HG03060 (cell line): Measurements from ENCODE around the gene SHISA4.
"Not testable (repeated sequence)": the region's sequence is repeated elsewhere in the genome, so short reads cannot be mapped to it uniquely, and the experiment has no call there.

ENCODE experiments used
- ATAC-seq: cut with Tn5 transposase; IDR thresholded peaks from one replicate; pipeline ENCODE4 v1.9.1; 2021; ENCODE audit warnings: low read depth, moderate number of reproducible peaks; ENCODE audit not compliant: unreplicated experiment

The SHISA4 gene

GRCh38 chr1:201918343-201918742, 29.6 kb downstream of the SHISA4 start:
- no peak for ATAC-seq

- ATAC-seq = no peak
These were observed 33.4 kb downstream of the SHISA4 start for GRCh38 chr1:201921952-201922558.

- ATAC-seq = no peak
These were observed 36.5 kb downstream of the SHISA4 start for GRCh38 chr1:201925301-201925567.

GRCh38 chr1:201925981-201926645, 37.4 kb downstream of the SHISA4 start:
- ATAC-seq = no peak

- ATAC-seq = no peak
These were observed 39.6 kb downstream of the SHISA4 start for GRCh38 chr1:201928266-201928665.

GRCh38 chr1:201930137-201930536, 41.4 kb downstream of the SHISA4 start:
- ATAC-seq = no peak

GRCh38 chr1:201930803-201931202, 42.1 kb downstream of the SHISA4 start:
- no peak for ATAC-seq

GRCh38 chr1:201933840-201934430, 45.2 kb downstream of the SHISA4 start:
- ATAC-seq = no peak

GRCh38 chr1:201937624-201938213, 49.0 kb downstream of the SHISA4 start:
- no peak for ATAC-seq

GRCh38 chr1:201938440-201939035, 49.8 kb downstream of the SHISA4 start:
- ATAC-seq = no peak

- no peak for ATAC-seq
These were observed 50.5 kb downstream of the SHISA4 start for GRCh38 chr1:201939148-201939547.

- no peak for ATAC-seq
These were observed 50.9 kb downstream of the SHISA4 start for GRCh38 chr1:201939574-201939973.

- not testable (repeated sequence) for ATAC-seq
These were observed 51.6 kb downstream of the SHISA4 start for GRCh38 chr1:201940316-201940715.

- no peak for ATAC-seq
These were observed 52.9 kb downstream of the SHISA4 start for GRCh38 chr1:201941420-201942128.

GRCh38 chr1:201942129-201942495, 53.4 kb downstream of the SHISA4 start:
- no peak for ATAC-seq
